Activated effector memory CD4-positive, alpha-beta T cell treated with anti-CD3 and anti-CD28 coated beads, Interleukin-2, amount 50 U/mL, for 16 hours (primary cell): ENCODE data around the gene CCDC134.
A peak's percentile ranks its signal among the peaks of the same experiment; 100 is the strongest.
"Not testable (repeated sequence)": the region's sequence is repeated elsewhere in the genome, so short reads cannot be mapped to it uniquely, and the experiment has no call there.

Experiments
- DNase-seq: peaks from one replicate; pipeline ENCODE4 v3.0.0-alpha.2; 2020

Gene CCDC134

GRCh38 chr22:41825376-41825775, 24.9 kb downstream of the CCDC134 start:
- no peak for DNase-seq

- no peak for DNase-seq
These were observed 25.5 kb downstream of the CCDC134 start for GRCh38 chr22:41826021-41826420.

- no peak for DNase-seq
These were observed 26.2 kb downstream of the CCDC134 start for GRCh38 chr22:41826430-41827383.

- DNase-seq: no peak
These were observed 27.2 kb downstream of the CCDC134 start for GRCh38 chr22:41827671-41828070.

- DNase-seq: no peak
These were observed 28.0 kb downstream of the CCDC134 start for GRCh38 chr22:41828516-41828915.

- peak; percentile 67 for DNase-seq
These were observed 29.7 kb downstream of the CCDC134 start for GRCh38 chr22:41830174-41830573.

- DNase-seq: no peak
These were observed 30.9 kb downstream of the CCDC134 start for GRCh38 chr22:41831383-41831782.

- DNase-seq: no peak
These were observed 31.5 kb downstream of the CCDC134 start for GRCh38 chr22:41831828-41832552.

- peak; percentile 100 for DNase-seq
These were observed 32.3 kb downstream of the CCDC134 start, which contains the start of gene SREBF2 for GRCh38 chr22:41832553-41833368. TSS of gene SREBF2 (plus strand) at chr22:41833105. CDS start at chr22:41833271, 166 bp downstream.

GRCh38 chr22:41833369-41834004, 33.0 kb downstream of the CCDC134 start:
- DNase-seq: peak; percentile 84

- DNase-seq: no peak
These were observed 33.8 kb downstream of the CCDC134 start for GRCh38 chr22:41834005-41834944.

- not testable (repeated sequence) for DNase-seq
These were observed 35.0 kb downstream of the CCDC134 start for GRCh38 chr22:41835462-41835861.

- DNase-seq: no peak
These were observed 36.1 kb downstream of the CCDC134 start for GRCh38 chr22:41836551-41836950.

GRCh38 chr22:41838842-41839618, 38.6 kb downstream of the CCDC134 start:
- DNase-seq: no peak

- DNase-seq: no peak
These were observed 39.7 kb downstream of the CCDC134 start for GRCh38 chr22:41840216-41840615.

GRCh38 chr22:41841085-41841712, 40.7 kb downstream of the CCDC134 start:
- DNase-seq: no peak

- no peak for DNase-seq
These were observed 42.8 kb downstream of the CCDC134 start for GRCh38 chr22:41842996-41843970.

GRCh38 chr22:41844036-41844435, 43.6 kb downstream of the CCDC134 start:
- no peak for DNase-seq

- DNase-seq: no peak
These were observed 44.0 kb downstream of the CCDC134 start for GRCh38 chr22:41844513-41844912.
